Measurements from ENCODE around the gene VPREB3.

VPREB3 gene

GRCh38 chr22:23782252-23782651 lies 28.0 kb upstream of the VPREB3 start:
- no peak for DNase-seq

- peak; percentile 24 for DNase-seq
These were observed 27.4 kb upstream of the VPREB3 start for GRCh38 chr22:23781511-23782183.

- DNase-seq = no peak
These were observed 26.8 kb upstream of the VPREB3 start for GRCh38 chr22:23781065-23781464.

- DNase-seq = no peak
These were observed 26.0 kb upstream of the VPREB3 start for GRCh38 chr22:23780146-23780748.

GRCh38 chr22:23779731-23780130 lies 25.5 kb upstream of the VPREB3 start:
- no peak for DNase-seq

GRCh38 chr22:23779083-23779482 lies 24.9 kb upstream of the VPREB3 start:
- DNase-seq = no peak

GRCh38 chr22:23778577-23778900 lies 24.3 kb upstream of the VPREB3 start:
- no peak for DNase-seq

GRCh38 chr22:23777776-23778576 lies 23.8 kb upstream of the VPREB3 start:
- no peak for DNase-seq

- no peak for DNase-seq
These were observed 21.7 kb upstream of the VPREB3 start for GRCh38 chr22:23775779-23776375.

- no peak for DNase-seq
These were observed 20.8 kb upstream of the VPREB3 start for GRCh38 chr22:23774922-23775436.

GRCh38 chr22:23774114-23774921 lies 20.1 kb upstream of the VPREB3 start:
- DNase-seq = no peak

GRCh38 chr22:23773483-23774113 lies 19.4 kb upstream of the VPREB3 start:
- no peak for DNase-seq

- peak; percentile 75 for DNase-seq
These were observed 18.6 kb upstream of the VPREB3 start, which contains the start of gene MMP11 for GRCh38 chr22:23772649-23773473. Gene MMP11 (plus strand): TSS chr22:23772849. CDS start chr22:23772871, 22 bp downstream.

- DNase-seq = no peak
These were observed 18.1 kb upstream of the VPREB3 start for GRCh38 chr22:23772315-23772648.

- no peak for DNase-seq
These were observed 15.2 kb upstream of the VPREB3 start for GRCh38 chr22:23769321-23769965.

- peak; percentile 96 for DNase-seq
These were observed 13.7 kb upstream of the VPREB3 start, which contains the start of gene CHCHD10 for GRCh38 chr22:23767673-23768548. Gene CHCHD10 (minus strand): TSS chr22:23767972. CDS start chr22:23767874, 98 bp downstream.

GRCh38 chr22:23767303-23767672 lies 13.1 kb upstream of the VPREB3 start:
- peak; percentile 36 for DNase-seq

- no peak for DNase-seq
These were observed 11.0 kb upstream of the VPREB3 start for GRCh38 chr22:23764899-23765881.
